Astrocyte (in vitro differentiated cells and primary cell): Measurements from ENCODE around the gene SMIM14.

Source experiments
- CTCF ChIP-seq: IDR thresholded peaks from 2 replicates; pipeline ENCODE4 v1.5.1; 2011; ENCODE audit warnings: low read depth, mild to moderate bottlenecking, inconsistent platforms, low read length, moderate library complexity; ENCODE audit not compliant: insufficient read depth
- EZH2 ChIP-seq: IDR thresholded peaks from 2 replicates; pipeline ENCODE4 v1.6.1; 2012; ENCODE audit warnings: mild to moderate bottlenecking, low read length, inconsistent platforms; ENCODE audit not compliant: insufficient read depth

- TF ChIP-seq CTCF (no peak), EZH2 (no peak)
Measured at GRCh38 chr4:39626261-39626660, 12.4 kb downstream of the SMIM14 start.
